ENCODE data around the gene CIBAR2.
A peak's percentile ranks its signal among the peaks of the same experiment; 100 is the strongest.

Gene CIBAR2

DNA sequence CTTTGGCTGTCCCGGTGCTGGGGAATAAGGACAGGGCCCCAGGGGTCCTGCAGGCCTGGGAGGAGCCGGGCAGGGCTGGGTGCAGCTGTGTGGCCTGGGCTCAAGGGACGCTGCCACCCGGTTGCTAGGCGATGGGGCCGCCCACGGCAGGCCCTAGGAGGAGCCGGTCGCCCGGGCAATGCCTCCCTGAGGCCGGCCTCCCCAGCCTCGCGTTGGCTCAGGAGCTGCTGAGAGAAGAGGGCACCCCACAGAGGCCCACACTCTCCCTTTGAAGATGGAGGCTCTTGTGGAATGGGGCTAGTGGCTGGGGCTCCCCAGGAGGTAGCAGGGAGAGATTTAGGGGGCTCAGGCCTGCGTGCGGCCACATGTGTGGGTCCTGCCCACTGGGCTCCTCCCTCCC lies at the start of gene CIBAR2:
CIBAR2 (minus strand) TSS at position 109 of the 400 bp plus-strand sequence. CDS start 120 bp downstream, outside the sequence.
- no peak for DNase-seq (ENCODE audit: low spot score)

DNA sequence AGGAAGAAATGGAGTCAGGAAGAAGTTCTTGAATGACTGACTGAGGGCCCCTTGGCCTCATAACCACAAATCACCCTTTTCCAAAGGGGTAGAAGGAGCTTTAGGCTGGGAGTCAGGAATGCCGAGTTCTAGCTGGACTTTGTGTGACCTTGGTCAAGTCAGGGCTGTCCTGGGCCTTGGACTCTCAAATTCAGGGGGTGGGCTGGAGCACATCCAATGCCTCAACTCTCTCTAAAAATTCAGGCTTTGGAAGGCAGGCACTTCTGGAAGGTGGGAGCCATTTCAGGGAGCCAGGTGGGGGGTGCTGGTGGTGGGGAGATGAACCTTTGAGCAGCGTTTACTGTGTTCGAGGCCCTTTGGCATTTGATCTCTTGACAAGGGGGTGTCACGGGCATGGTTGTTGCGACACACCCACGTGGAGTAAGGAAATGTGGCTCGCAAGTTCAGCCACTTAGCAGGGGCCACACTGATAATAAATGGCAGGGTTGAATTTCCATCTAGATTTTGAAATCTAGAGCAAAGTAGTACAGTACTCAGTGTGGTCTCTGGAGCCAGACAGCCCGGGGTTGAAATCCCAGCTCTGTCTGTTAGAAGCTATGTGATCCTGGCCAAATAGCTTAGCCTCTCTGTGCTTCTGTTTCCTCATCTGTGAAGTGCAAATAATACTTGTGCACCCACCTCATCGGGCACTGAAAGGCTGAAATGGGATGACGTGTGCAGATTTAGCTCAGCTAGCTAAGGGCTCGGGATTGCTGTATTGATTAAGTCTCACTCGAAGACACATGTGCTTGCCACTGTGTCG lies 47.1 kb upstream of the CIBAR2 start:
- DNase-seq (ENCODE audit: low spot score): no peak

- no peak for DNase-seq (ENCODE audit: low spot score)
Observed at GRCh38 chr16:85158743-85159178, 46.5 kb upstream of the CIBAR2 start.

- no peak for DNase-seq (ENCODE audit: low spot score)
Observed at GRCh38 chr16:85157813-85158742, 45.8 kb upstream of the CIBAR2 start.

GRCh38 chr16:85157372-85157771 lies 45.1 kb upstream of the CIBAR2 start:
- DNase-seq (ENCODE audit: low spot score): no peak

DNA sequence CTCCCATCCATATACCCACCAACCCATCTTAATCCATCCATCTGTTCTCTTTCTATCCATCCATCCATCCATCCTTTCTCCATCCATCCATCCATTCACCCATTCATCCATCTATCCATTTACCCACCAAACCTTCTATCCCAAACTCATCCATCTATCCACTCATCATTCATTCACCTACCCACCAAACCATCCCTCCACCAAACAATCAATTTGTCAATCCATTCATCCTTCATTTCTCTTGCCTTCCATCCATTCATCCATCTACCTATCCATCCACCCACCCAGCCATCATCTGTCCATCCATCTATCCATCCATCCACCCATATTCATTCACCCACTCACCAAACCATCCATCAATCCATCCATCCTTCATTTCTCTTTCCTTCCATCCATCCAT lies 44.6 kb upstream of the CIBAR2 start:
- no peak for DNase-seq (ENCODE audit: low spot score)

DNA sequence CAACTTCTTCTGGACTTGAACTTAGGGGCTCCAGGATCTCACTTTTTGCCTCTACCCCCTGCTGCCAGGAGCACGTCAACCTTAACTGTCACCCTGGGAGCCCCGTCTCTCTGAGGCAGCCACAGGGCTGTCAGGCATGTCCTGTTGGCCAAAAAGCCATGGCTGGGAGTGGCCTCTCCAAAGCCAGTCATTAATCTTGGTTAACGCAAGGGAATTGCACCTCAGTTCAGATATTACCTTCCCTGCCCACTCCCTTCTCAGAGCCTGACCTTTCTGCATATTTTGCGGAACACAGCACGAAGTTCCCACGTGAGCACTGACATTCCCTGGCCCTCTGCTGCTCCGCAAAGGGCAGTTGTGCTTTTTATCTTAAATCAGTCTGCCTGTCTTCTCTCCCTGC lies 44.2 kb upstream of the CIBAR2 start:
- DNase-seq (ENCODE audit: low spot score): no peak

GRCh38 chr16:85153656-85154091 lies 41.4 kb upstream of the CIBAR2 start:
- DNase-seq (ENCODE audit: low spot score): no peak

- DNase-seq (ENCODE audit: low spot score): no peak
Observed at GRCh38 chr16:85153046-85153445, 40.8 kb upstream of the CIBAR2 start.

GRCh38 chr16:85152414-85153030 lies 40.2 kb upstream of the CIBAR2 start:
- DNase-seq (ENCODE audit: low spot score): no peak

DNA sequence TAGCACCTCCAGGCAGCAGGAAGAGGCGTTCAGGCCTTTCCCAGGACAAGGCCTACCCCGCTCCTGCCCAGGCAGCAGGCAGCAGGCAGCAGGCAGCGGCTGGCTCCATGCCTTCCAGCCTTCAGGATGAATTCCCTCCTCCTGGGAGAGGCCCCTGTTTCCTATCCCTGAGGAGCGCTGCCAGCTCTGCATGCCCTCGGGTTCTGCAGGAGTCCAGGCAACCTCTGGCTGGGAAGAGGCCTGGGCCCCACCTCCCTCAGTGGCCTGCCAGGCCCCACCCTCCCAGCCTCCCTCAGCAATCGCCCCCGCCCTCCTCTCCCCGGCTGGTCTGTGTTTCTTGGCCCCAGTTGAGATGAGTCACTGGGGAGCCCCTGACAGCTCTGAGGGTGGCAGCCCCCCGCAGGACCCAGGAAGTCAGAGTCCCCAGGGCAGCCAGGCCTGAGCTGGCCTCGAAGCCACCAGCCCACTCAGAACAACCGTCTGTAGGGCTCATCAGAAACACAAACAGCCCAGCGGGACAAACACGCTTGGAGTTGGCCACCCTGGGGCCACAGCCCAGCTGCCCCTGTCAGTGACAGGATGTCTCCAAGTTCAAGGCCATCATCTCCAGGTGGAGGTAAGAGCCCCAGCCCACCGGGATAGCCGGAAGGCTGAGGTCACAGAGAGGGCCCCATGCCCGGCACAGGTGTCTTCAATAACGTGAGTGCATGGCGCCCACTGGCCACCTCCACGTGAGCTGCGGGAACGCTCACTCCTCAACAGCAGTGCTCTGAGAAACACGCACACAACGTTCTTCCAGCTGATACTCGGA lies 39.5 kb upstream of the CIBAR2 start:
- no peak for DNase-seq (ENCODE audit: low spot score)

DNA sequence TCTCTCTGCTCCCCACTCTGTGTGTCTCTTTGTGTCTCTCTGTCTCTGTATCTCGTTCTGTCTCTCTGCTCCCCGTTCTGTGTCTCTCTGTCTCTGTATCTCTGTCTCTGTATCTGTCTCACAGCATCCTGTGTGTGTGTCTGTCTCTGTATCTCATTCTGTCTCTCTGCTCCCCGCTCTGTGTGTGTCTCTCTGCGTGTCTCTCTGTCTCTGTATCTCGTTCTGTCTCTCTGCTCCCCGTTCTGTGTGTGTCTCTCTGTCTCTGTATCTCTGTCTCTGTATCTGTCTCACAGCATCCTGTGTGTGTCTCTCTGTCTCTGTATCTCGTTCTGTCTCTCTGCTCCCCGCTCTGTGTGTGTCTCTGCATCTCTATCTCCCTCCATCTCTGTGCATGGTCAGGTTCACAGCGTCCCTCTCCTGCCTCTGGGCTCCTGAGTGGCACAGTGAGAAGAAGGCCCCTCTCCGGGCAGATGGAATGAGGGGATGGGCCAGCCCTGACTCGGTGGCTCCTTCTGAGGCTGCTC lies 38.9 kb upstream of the CIBAR2 start:
- no peak for DNase-seq (ENCODE audit: low spot score)

DNA sequence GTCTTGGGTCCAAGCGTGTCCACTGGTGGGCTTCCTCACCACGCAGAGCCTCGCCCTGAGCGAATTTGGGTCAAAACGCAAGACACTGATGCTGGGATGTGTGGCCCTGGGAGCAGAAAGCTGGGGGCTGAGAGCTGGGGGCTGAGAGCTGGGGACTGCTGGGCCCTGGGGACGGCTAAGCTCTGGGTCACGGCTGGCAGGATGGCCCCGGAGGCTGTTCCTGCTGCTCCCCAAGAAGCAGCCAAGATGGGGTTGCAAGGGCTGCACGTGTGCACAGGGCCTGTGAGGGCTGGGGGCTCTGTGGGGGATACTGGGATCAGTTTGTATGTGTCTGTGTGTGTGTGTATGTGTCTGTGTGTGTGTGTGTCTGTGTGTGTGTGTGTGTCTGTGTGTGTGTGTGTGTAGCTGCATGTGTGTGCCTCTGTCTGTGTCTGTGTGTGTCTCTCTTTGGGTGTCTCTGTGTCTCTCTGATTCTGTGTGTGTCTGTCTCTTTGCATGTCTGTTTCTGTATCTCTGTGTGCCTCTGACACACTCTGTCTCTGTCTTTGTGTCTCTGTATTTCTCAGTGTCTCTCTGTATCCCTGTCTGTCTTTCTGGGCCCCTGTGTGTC lies 38.2 kb upstream of the CIBAR2 start:
- no peak for DNase-seq (ENCODE audit: low spot score)

DNA sequence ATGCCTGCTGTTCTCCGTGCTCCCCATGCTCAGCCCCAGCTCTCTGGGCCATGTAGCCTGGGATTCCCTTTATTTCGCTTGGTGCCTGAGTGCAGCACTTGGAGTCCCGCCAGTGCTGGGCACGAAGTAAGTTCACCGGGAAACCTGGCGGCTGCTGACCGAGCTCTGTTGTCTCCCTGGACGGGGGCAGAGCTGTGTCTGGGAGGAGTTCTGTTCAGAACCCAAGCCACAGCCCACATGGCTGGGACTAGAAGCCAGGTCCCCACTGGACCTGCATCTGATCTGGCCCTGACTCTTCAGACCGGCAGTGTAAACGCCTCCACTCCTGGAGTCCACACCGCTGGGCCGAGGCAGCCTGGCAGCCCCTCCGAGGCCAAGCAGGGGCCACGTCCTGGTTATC lies 37.5 kb upstream of the CIBAR2 start:
- peak; percentile 71 for DNase-seq (ENCODE audit: low spot score)

GRCh38 chr16:85148931-85149330 lies 36.7 kb upstream of the CIBAR2 start:
- DNase-seq (ENCODE audit: low spot score): no peak

- no peak for DNase-seq (ENCODE audit: low spot score)
Observed at GRCh38 chr16:85146922-85147651, 34.8 kb upstream of the CIBAR2 start.

GRCh38 chr16:85146532-85146797 lies 34.2 kb upstream of the CIBAR2 start:
- no peak for DNase-seq (ENCODE audit: low spot score)

GRCh38 chr16:85145734-85146531 lies 33.7 kb upstream of the CIBAR2 start:
- no peak for DNase-seq (ENCODE audit: low spot score)

GRCh38 chr16:85145188-85145587 lies 32.9 kb upstream of the CIBAR2 start:
- DNase-seq (ENCODE audit: low spot score): no peak

All from putamen (tissue), 1 donor.